IMR-90 (cell line): ENCODE measurements around the gene BTBD1. TPM values are rescaled to one million over a fixed set of nuclear protein-coding genes. Genes with fewer than 3 reads are reported as not detected.
A peak's percentile ranks its signal among the peaks of the same experiment; 100 is the strongest.

Experiments used
- ATAC-seq: fragments of 200-7000 bp; cut with Tn5 transposase; 2 replicates; pipeline ENCODE4 v1.9.1; 2020; ENCODE audit warnings: low read depth, mild to moderate bottlenecking, moderate library complexity
- BruUV-seq: library from RNA; stranded (reverse); fragments of 400-500 nt; replicated peaks from 2 replicates; lab custom pipeline; 2021; lab: Mats Ljungman, UMichigan
- CTCF ChIA-PET: fragments of 300-600 bp; formaldehyde crosslinking; extraction: SDS; loops from one replicate; lab custom pipeline; 2021; ENCODE audit warnings: antibody characterized with exemption; lab: Yijun Ruan, JAX
- POLR2A ChIA-PET: fragments of 300-600 bp; sonication (Branson Sonifier 250); formaldehyde crosslinking; loops from one replicate; lab custom pipeline; 2022; ENCODE audit warnings: antibody characterized with exemption; ENCODE audit not compliant: unreplicated experiment; lab: Charles Lee
- DNase-seq: peaks from one replicate; pipeline ENCODE4 v3.0.0; 2013
- H2AFZ ChIP-seq: replicated peaks from 2 replicates; pipeline ENCODE3; 2013; ENCODE audit warnings: low read length, mild to moderate bottlenecking; ENCODE audit not compliant: poor library complexity
- H2AK5ac ChIP-seq: 2 replicates; pipeline ENCODE4 v1.6.1; 2013; ENCODE audit warnings: low read depth, low read length, inconsistent platforms
- H2AK9ac ChIP-seq: replicated peaks from 2 replicates; pipeline ENCODE3; 2013; ENCODE audit warnings: mild to moderate bottlenecking, low read depth, low read length, moderate library complexity; ENCODE audit not compliant: poor library complexity
- H2BK120ac ChIP-seq: 2 replicates; pipeline ENCODE4 v1.6.1; 2013; ENCODE audit warnings: low read depth, low read length, inconsistent platforms
- H2BK15ac ChIP-seq: 3 replicates; pipeline ENCODE4 v1.6.1; 2013; ENCODE audit warnings: low read depth, low read length, inconsistent platforms
- H2BK20ac ChIP-seq: 2 replicates; pipeline ENCODE4 v1.6.1; 2013; ENCODE audit warnings: low read depth, mild to moderate bottlenecking, inconsistent platforms, low read length, moderate library complexity
- H2BK5ac ChIP-seq: 2 replicates; pipeline ENCODE4 v1.6.1; 2013; ENCODE audit warnings: mild to moderate bottlenecking, low read depth, low read length, inconsistent platforms; ENCODE audit not compliant: poor library complexity, severe bottlenecking
- H3K14ac ChIP-seq: replicated peaks from 2 replicates; pipeline ENCODE4 v1.6.1; 2013; ENCODE audit warnings: low read depth, low read length, inconsistent platforms
- H3K18ac ChIP-seq: 2 replicates; pipeline ENCODE4 v1.6.1; 2013; ENCODE audit warnings: low read depth, low read length, control low read depth
- H3K23ac ChIP-seq: 2 replicates; pipeline ENCODE4 v1.6.1; 2013; ENCODE audit warnings: low read depth, low read length, inconsistent platforms
- H3K27ac ChIP-seq: 2 replicates; pipeline ENCODE4 v1.5.1; 2013; ENCODE audit warnings: mild to moderate bottlenecking, control low read depth, low read length; ENCODE audit not compliant: insufficient read depth
- H3K27me3 ChIP-seq: 2 replicates; pipeline ENCODE4 v1.6.1; 2013; ENCODE audit warnings: low read length; ENCODE audit not compliant: control insufficient read depth, insufficient read depth
- H3K36me3 ChIP-seq: 2 replicates; pipeline ENCODE4 v1.6.1; 2013; ENCODE audit warnings: low read length, mixed read lengths; ENCODE audit not compliant: control insufficient read depth, insufficient read depth
- H3K4ac ChIP-seq: 2 replicates; pipeline ENCODE4 v1.6.1; 2013; ENCODE audit warnings: low read depth, low read length, inconsistent platforms
- H3K4me1 ChIP-seq: 2 replicates; pipeline ENCODE4 v1.6.1; 2013; ENCODE audit warnings: low read length, mixed read lengths; ENCODE audit not compliant: control insufficient read depth, insufficient read depth
- H3K4me2 ChIP-seq: 2 replicates; pipeline ENCODE4 v1.6.1; 2013; ENCODE audit warnings: low read depth, mild to moderate bottlenecking, control low read depth, low read length, moderate library complexity
- H3K4me3 ChIP-seq: 2 replicates; pipeline ENCODE4 v1.5.1; 2013; ENCODE audit warnings: low read depth, mild to moderate bottlenecking, control low read depth, low read length, moderate library complexity; ENCODE audit not compliant: insufficient read depth
- H3K56ac ChIP-seq: 2 replicates; pipeline ENCODE4 v1.6.1; 2013; ENCODE audit warnings: low read length, inconsistent platforms; ENCODE audit not compliant: insufficient read depth; ENCODE audit errors: extremely low read depth
- H3K79me1 ChIP-seq, 2 experiments: 2 replicates each; pipeline ENCODE4 v1.6.1; 2013; ENCODE audit warnings: low read length in 2 of 2, inconsistent platforms in 1 of 2, low read depth in 1 of 2
- H3K9ac ChIP-seq: 2 replicates; pipeline ENCODE4 v1.6.1; 2013; ENCODE audit warnings: low read depth, low read length, control low read depth
- H3K9me1 ChIP-seq: 2 replicates; pipeline ENCODE4 v1.6.1; 2013; ENCODE audit warnings: low read length, inconsistent platforms; ENCODE audit not compliant: insufficient read depth
- H3K9me3 ChIP-seq: 2 replicates; pipeline ENCODE4 v1.6.1; 2013; ENCODE audit warnings: low read length; ENCODE audit not compliant: control insufficient read depth, insufficient read depth
- H4K20me1 ChIP-seq: 2 replicates; pipeline ENCODE4 v1.6.1; 2013; ENCODE audit warnings: low read length, inconsistent platforms; ENCODE audit not compliant: insufficient read depth
- H4K5ac ChIP-seq: 2 replicates; pipeline ENCODE4 v1.6.1; 2013; ENCODE audit warnings: mild to moderate bottlenecking, low read depth, low read length, control low read depth
- H4K8ac ChIP-seq, 2 experiments: 2 replicates each; pipeline ENCODE4 v1.6.1; 2013; ENCODE audit warnings: low read depth in 2 of 2, low read length in 2 of 2, control low read depth in 1 of 2, inconsistent platforms in 1 of 2
- H4K91ac ChIP-seq: 2 replicates; pipeline ENCODE4 v1.6.1; 2013; ENCODE audit warnings: low read depth, low read length, inconsistent platforms; ENCODE audit not compliant: insufficient read depth
- CEBPB ChIP-seq: IDR thresholded peaks from 2 replicates; pipeline ENCODE4 v1.6.1; 2012; ENCODE audit warnings: low read depth, low read length, improper control_type of control experiment
- CHD1 ChIP-seq: IDR thresholded peaks from 2 replicates; pipeline ENCODE4 v1.6.1; 2012; ENCODE audit warnings: low read depth, low read length, improper control_type of control experiment
- CTCF ChIP-seq: conservative IDR thresholded peaks from 2 replicates; pipeline ENCODE4 v1.5.1; 2012; ENCODE audit warnings: mild to moderate bottlenecking, low read depth, low read length, improper control_type of control experiment
- MAZ ChIP-seq: IDR thresholded peaks from 2 replicates; pipeline ENCODE4 v1.6.1; 2012; ENCODE audit warnings: low read depth, mild to moderate bottlenecking, low read length, improper control_type of control experiment, moderate library complexity, borderline replicate concordance
- RAD21 ChIP-seq: IDR thresholded peaks from 2 replicates; pipeline ENCODE4 v1.6.1; 2012; ENCODE audit warnings: low read length, improper control_type of control experiment
- SMC3 ChIP-seq: fragments of 150-350 bp; IDR thresholded peaks from 2 replicates; pipeline ENCODE4 v1.6.1; 2016; ENCODE audit warnings: low read depth, mild to moderate bottlenecking, antibody characterized with exemption, low read length, moderate library complexity
- WGBS, 2 experiments: methylation state at CpG; one replicate each; pipeline versions ENCODE4 v1.1.5 to v1.1.7; 2013; ENCODE audit warnings: missing lambda C conversion rate in 2 of 2; ENCODE audit not compliant: insufficient read length in 1 of 2; ENCODE audit errors: extremely low coverage in 2 of 2; 5-methylcytosine and 5-hydroxymethylcytosine counted together
- dilution Hi-C: fragments of 300-500 bp; cut with HindIII; formaldehyde crosslinking; loops from one replicate; pipeline ENCODE4 v1.14.3; 2018; ENCODE audit warnings: low sequenced_read_pairs; ENCODE audit not compliant: unreplicated experiment
- in situ Hi-C: fragments of 300-500 bp; cut with MboI; formaldehyde crosslinking; loops from 3 replicates; pipeline ENCODE4 v1.14.3; 2019; ENCODE audit warnings: low sequenced_read_pairs, inconsistent platforms, mixed read lengths
- intact Hi-C: fragments of 100-400 bp; cut with micrococcal nuclease; formaldehyde crosslinking; loops from 2 replicates; pipeline ENCODE4 v1.10.0; 2022
- polyA plus RNA-seq, 3 experiments: library from polyadenylated mRNA; depleted of rRNA; stranded (reverse); fragments of >200 nt; gene quantifications; 2 replicates each; pipeline ENCODE4 v1.2.3, GENCODE V29; 2012; ENCODE audit warnings: low replicate concordance in 1 of 3
- total RNA-seq: library from RNA; depleted of rRNA; stranded (reverse); fragments of >200 nt; gene quantifications from 2 replicates; pipeline ENCODE4 v1.2.3, GENCODE V29; 2012

BTBD1 gene
- total and polyA plus RNA-seq, 2 of the 4 experiments (the other 2 are of a cell fraction) = 39.3 to 78.7 TPM

- Histone ChIP-seq H4K8ac (peak overlapping the region in 1 of 2 experiments; percentile 68; a peak in 1 of 4 replicates), H3K23ac (no peak overlapping the region), H3K27me3 (no peaks in the 10 kb centered on the region), H3K27ac (peak overlapping the region; percentile 48), H3K9ac (peak overlapping the region; percentile 78), H3K36me3 (no peaks in the 10 kb centered on the region), H4K91ac (no peak overlapping the region), H3K9me3 (no peaks in the 10 kb centered on the region), H3K14ac (no peak overlapping the region), H4K20me1 (no peaks in the 10 kb centered on the region), H3K4me3 (peak overlapping the region; percentile 24; the same call in 1 of the 2 replicates), H2AFZ (no peak overlapping the region), H3K4me2 (peak overlapping the region; percentile 83), H3K18ac (no peak overlapping the region), H2BK15ac (no peak overlapping the region), H3K4ac (no peak overlapping the region), H2BK20ac (no peak overlapping the region), H2AK5ac (no peak overlapping the region), H2BK120ac (no peak overlapping the region), H4K5ac (no peak overlapping the region), H3K9me1 (no peaks in the 10 kb centered on the region), H2BK5ac (no peak overlapping the region), H2AK9ac (no peak overlapping the region), H3K79me1 (no peaks in the 10 kb centered on the region), H3K4me1 (peaks cover 2% of the 10 kb centered on the region; the same call in 1 of the 2 replicates), H3K56ac (no peak overlapping the region)
- WGBS, 2 experiments = no CpG with 5 or more reads among the region's 6 CpGs
- dilution Hi-C loops = no loop called here
- peak; percentile 90 for ATAC-seq
- peak; percentile 69 for DNase-seq
- in situ Hi-C loops = loop anchor here (10.0 kb wide), 2 partner anchors 435 to 465 kb away; no protein-coding TSS in a partner anchor
- intact Hi-C loops = loop anchor here (2.0 to 10.0 kb wide), 4 partner anchors 168 to 459 kb away; partner anchors contain the start of genes CPEB1 and RPS17
- CTCF ChIA-PET = interaction anchor here (0.8 to 0.9 kb wide), 2 partner anchors 11 to 14 kb away, joined by 3 read pairs; partner anchors contain the start of genes C15orf40 and RAMAC
- POLR2A ChIA-PET = no interaction called here
- no TSS peak for BruUV-seq
- TF ChIP-seq SMC3 (peak; percentile 68), CHD1 (no peak), CTCF (peak; percentile 66), RAD21 (peak; percentile 80), CEBPB (no peak), MAZ (no peak)
Measured at GRCh38 chr15:82999905-83000671, 67.0 kb downstream of the BTBD1 start.
